G401 (cell line): Measurements from ENCODE around the gene KISS1. TPM values are rescaled to one million over a fixed set of nuclear protein-coding genes. Genes with fewer than 3 reads are reported as not detected.

Experiments
- DNase-seq: peaks from one replicate; pipeline ENCODE4 v3.0.0-alpha.2; 2015; ENCODE audit warnings: low spot score
- in situ Hi-C: cut with HindIII; loops from 2 replicates; pipeline ENCODE4 v1.10.0; 2016; ENCODE audit warnings: low sequenced_read_pairs, mixed read lengths
- total RNA-seq: library from RNA; depleted of rRNA; stranded (reverse); fragments of >200 nt; shearing (Covaris generic); gene quantifications from 2 replicates; pipeline ENCODE4 v1.2.3, GENCODE V29; 2014

Gene KISS1
- total RNA-seq, 1 experiment from 2014 or later = not detected

GRCh38 chr1:204221271-204221670, 25.0 kb upstream of the KISS1 start:
- DNase-seq = no peak
- in situ Hi-C loops = no loop called here

- in situ Hi-C loops = no loop called here
Measured at GRCh38 chr1:204219971-204220616, 23.8 kb upstream of the KISS1 start.

GRCh38 chr1:204218552-204218951, 22.3 kb upstream of the KISS1 start:
- no peak for DNase-seq
- in situ Hi-C loops = no loop called here

More at GRCh38 chr1:204219971-204220616, 23.8 kb upstream of the KISS1 start:
- DNase-seq = no peak

GRCh38 chr1:204217648-204218000, 21.3 kb upstream of the KISS1 start:
- in situ Hi-C loops = no loop called here

GRCh38 chr1:204216880-204217647, 20.8 kb upstream of the KISS1 start:
- in situ Hi-C loops = no loop called here
- no peak for DNase-seq

More at GRCh38 chr1:204217648-204218000, 21.3 kb upstream of the KISS1 start:
- DNase-seq = no peak

- in situ Hi-C loops = no loop called here
- DNase-seq = no peak
Measured at GRCh38 chr1:204216236-204216635, 19.9 kb upstream of the KISS1 start.

GRCh38 chr1:204213668-204214662, 17.7 kb upstream of the KISS1 start, which contains the start of gene GOLT1A:
Gene GOLT1A (minus strand): TSS chr1:204213988. CDS start chr1:204213906, 82 bp downstream.
- peak; percentile 62 for DNase-seq
- in situ Hi-C loops = no loop called here

- no peak for DNase-seq
- in situ Hi-C loops = no loop called here
Measured at GRCh38 chr1:204212715-204213114, 16.4 kb upstream of the KISS1 start.

- in situ Hi-C loops = no loop called here
- DNase-seq = no peak
Measured at GRCh38 chr1:204211046-204211445, 14.8 kb upstream of the KISS1 start.

GRCh38 chr1:204207136-204207616, 10.9 kb upstream of the KISS1 start:
- in situ Hi-C loops = no loop called here
- peak; percentile 52 for DNase-seq

- in situ Hi-C loops = no loop called here
- no peak for DNase-seq
Measured at GRCh38 chr1:204206121-204206520, 9.8 kb upstream of the KISS1 start.

GRCh38 chr1:204205486-204205885, 9.2 kb upstream of the KISS1 start:
- in situ Hi-C loops = no loop called here
- no peak for DNase-seq

- in situ Hi-C loops = no loop called here
- DNase-seq = no peak
Measured at GRCh38 chr1:204204944-204205343, 8.7 kb upstream of the KISS1 start.

- no peak for DNase-seq
- in situ Hi-C loops = no loop called here
Measured at GRCh38 chr1:204203206-204203767, 7.0 kb upstream of the KISS1 start.

GRCh38 chr1:204202481-204202880, 6.2 kb upstream of the KISS1 start:
- no peak for DNase-seq
- in situ Hi-C loops = no loop called here

- DNase-seq = no peak
- in situ Hi-C loops = no loop called here
Measured at GRCh38 chr1:204201348-204202040, 5.2 kb upstream of the KISS1 start.

GRCh38 chr1:204199579-204199978, 3.3 kb upstream of the KISS1 start:
- in situ Hi-C loops = no loop called here
- no peak for DNase-seq
